Ishikawa (cell line): Measurements from ENCODE around the gene AMMECR1.

Experiments
- CEBPB ChIP-seq: IDR thresholded peaks from 2 replicates; pipeline ENCODE4 v1.6.1; 2012
- CREB1 ChIP-seq: IDR thresholded peaks from 2 replicates; pipeline ENCODE4 v1.6.1; 2012; ENCODE audit warnings: low read depth
- EGR1 ChIP-seq: IDR thresholded peaks from 2 replicates; pipeline ENCODE4 v1.6.1; 2012
- EP300 ChIP-seq: IDR thresholded peaks from 2 replicates; pipeline ENCODE4 v1.6.1; 2012; ENCODE audit warnings: borderline replicate concordance
- NFIC ChIP-seq: IDR thresholded peaks from 2 replicates; pipeline ENCODE4 v1.6.1; 2012
- RAD21 ChIP-seq: IDR thresholded peaks from 2 replicates; pipeline ENCODE4 v1.6.1; 2012; ENCODE audit warnings: low read depth
- REST ChIP-seq: IDR thresholded peaks from 2 replicates; pipeline ENCODE4 v1.6.1; 2012; ENCODE audit warnings: low read depth, mild to moderate bottlenecking
- TAF1 ChIP-seq: IDR thresholded peaks from 2 replicates; pipeline ENCODE4 v1.6.1; 2012; ENCODE audit warnings: low read depth, mild to moderate bottlenecking
- TCF12 ChIP-seq: IDR thresholded peaks from 2 replicates; pipeline ENCODE4 v1.6.1; 2012; ENCODE audit warnings: low read depth
- YY1 ChIP-seq: IDR thresholded peaks from 2 replicates; pipeline ENCODE4 v1.6.1; 2012; ENCODE audit warnings: low read depth
- ZBTB7A ChIP-seq: IDR thresholded peaks from 2 replicates; pipeline ENCODE4 v1.6.1; 2012; ENCODE audit warnings: low read depth

DNA sequence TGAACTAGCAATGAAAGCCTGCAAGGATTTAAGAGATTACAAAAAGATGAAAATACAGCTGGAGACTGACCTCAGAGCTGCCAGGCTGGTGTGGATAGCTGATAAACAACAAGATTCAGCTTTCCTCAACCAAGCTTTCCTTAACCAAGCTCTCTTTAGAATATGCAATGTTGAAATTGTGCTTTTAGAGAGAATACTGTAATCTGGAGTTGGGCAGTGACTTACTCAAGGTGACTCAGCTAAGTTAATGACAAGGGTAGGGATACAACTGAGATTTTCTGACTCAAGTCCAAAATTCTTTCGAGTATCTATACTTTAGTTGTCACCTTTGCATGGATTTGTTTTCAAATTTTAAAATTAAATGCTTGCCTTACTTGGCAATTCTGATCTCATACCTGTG lies 98.0 kb downstream of the AMMECR1 start:
- TF ChIP-seq TAF1 (no peak), EP300 (no peak), REST (no peak), EGR1 (no peak), CEBPB (no peak), YY1 (no peak), CREB1 (no peak), RAD21 (no peak), NFIC (no peak), ZBTB7A (no peak), TCF12 (no peak)
